Mesenchymal stem cell (in vitro differentiated cells and primary cell): Measurements from ENCODE around the gene RTBDN.

Experiments
- DNase-seq: peaks from one replicate; pipeline ENCODE4 v3.0.0-alpha.2; 2013
- H2AFZ ChIP-seq: one replicate; pipeline ENCODE4 v1.6.1; 2013; ENCODE audit warnings: low read depth, mild to moderate bottlenecking, control low read depth, inconsistent platforms, low read length, moderate library complexity
- H2AK5ac ChIP-seq: 2 replicates; pipeline ENCODE4 v1.6.1; 2013; ENCODE audit warnings: low read length, moderate library complexity, mild to moderate bottlenecking, inconsistent platforms; ENCODE audit not compliant: severe bottlenecking
- H2BK120ac ChIP-seq: one replicate; pipeline ENCODE4 v1.6.1; 2013; ENCODE audit warnings: low read depth, mild to moderate bottlenecking, inconsistent platforms, low read length, moderate library complexity
- H2BK12ac ChIP-seq, 2 experiments: one replicate each; pipeline ENCODE4 v1.6.1; 2013; ENCODE audit warnings: inconsistent platforms in 2 of 2, low read length in 2 of 2, mild to moderate bottlenecking in 2 of 2, moderate library complexity in 2 of 2, control low read depth in 1 of 2
- H2BK15ac ChIP-seq: one replicate; pipeline ENCODE4 v1.6.1; 2013; ENCODE audit warnings: mild to moderate bottlenecking, low read depth, inconsistent platforms; ENCODE audit not compliant: poor library complexity, severe bottlenecking
- H2BK5ac ChIP-seq: 2 replicates; pipeline ENCODE4 v1.6.1; 2013; ENCODE audit warnings: low read depth, mild to moderate bottlenecking, low read length, control low read depth, inconsistent platforms; ENCODE audit not compliant: poor library complexity, severe bottlenecking
- H3K14ac ChIP-seq, 2 experiments: one replicate each; pipeline ENCODE4 v1.6.1; 2013; ENCODE audit warnings: inconsistent platforms in 2 of 2, low read length in 2 of 2, control low read depth in 1 of 2, mild to moderate bottlenecking in 1 of 2, moderate library complexity in 1 of 2
- H3K18ac ChIP-seq, 2 experiments: one replicate each; pipeline ENCODE4 v1.6.1; 2013; ENCODE audit warnings: inconsistent platforms in 2 of 2, low read length in 2 of 2, control low read depth in 1 of 2, low read depth in 1 of 2, mild to moderate bottlenecking in 1 of 2
- H3K23ac ChIP-seq, 2 experiments: one replicate each; pipeline ENCODE4 v1.6.1; 2013; ENCODE audit warnings: inconsistent platforms in 2 of 2, low read length in 2 of 2, mild to moderate bottlenecking in 2 of 2, moderate library complexity in 2 of 2, control low read depth in 1 of 2
- H3K27ac ChIP-seq: 2 replicates; pipeline ENCODE4 v1.5.1; 2013; ENCODE audit warnings: mild to moderate bottlenecking, moderate library complexity, low read length, control low read depth, inconsistent platforms; ENCODE audit not compliant: poor library complexity, severe bottlenecking
- H3K27me3 ChIP-seq, 2 experiments: 2 replicates each; pipeline versions ENCODE4 v1.6.1 to v1.7.0; 2013; ENCODE audit warnings: low read length in 2 of 2, mild to moderate bottlenecking in 2 of 2, moderate library complexity in 2 of 2, control low read depth in 1 of 2, inconsistent platforms in 1 of 2; ENCODE audit not compliant: control insufficient read depth in 1 of 2, insufficient read depth in 1 of 2
- H3K36me3 ChIP-seq, 2 experiments: 2 replicates each; pipeline versions ENCODE4 v1.6.1 to v1.7.0; 2013; ENCODE audit warnings: low read length in 2 of 2, control low read depth in 1 of 2, inconsistent platforms in 1 of 2, low read depth in 1 of 2, mild to moderate bottlenecking in 1 of 2; ENCODE audit not compliant: insufficient read depth in 2 of 2, control insufficient read depth in 1 of 2
- H3K4ac ChIP-seq, 2 experiments: one replicate each; pipeline ENCODE4 v1.6.1; 2013; ENCODE audit warnings: inconsistent platforms in 2 of 2, low read length in 2 of 2, mild to moderate bottlenecking in 2 of 2, moderate library complexity in 2 of 2, control low read depth in 1 of 2, low read depth in 1 of 2
- H3K4me1 ChIP-seq: 2 replicates; pipeline ENCODE4 v1.6.1; 2013; ENCODE audit warnings: low read depth, low read length, control low read depth; ENCODE audit not compliant: control insufficient read depth, insufficient read depth
- H3K4me2 ChIP-seq: 2 replicates; pipeline ENCODE4 v1.6.1; 2013; ENCODE audit warnings: low read length, mild to moderate bottlenecking, inconsistent platforms; ENCODE audit not compliant: poor library complexity, severe bottlenecking
- H3K4me3 ChIP-seq, 2 experiments: 2 replicates each; pipeline versions ENCODE4 v1.5.1 to v1.7.0; 2013; ENCODE audit warnings: low read length in 2 of 2, mild to moderate bottlenecking in 2 of 2, control low read depth in 1 of 2, low read depth in 1 of 2; ENCODE audit not compliant: insufficient read depth in 1 of 2
- H3K79me1 ChIP-seq: replicated peaks from 2 replicates; pipeline ENCODE4 v1.6.1; 2013; ENCODE audit warnings: mild to moderate bottlenecking, control low read depth, low read length, inconsistent platforms; ENCODE audit not compliant: poor library complexity, severe bottlenecking
- H3K9ac ChIP-seq: 2 replicates; pipeline ENCODE4 v1.7.0; 2013; ENCODE audit warnings: mild to moderate bottlenecking, low read length, moderate library complexity
- H3K9me3 ChIP-seq: 2 replicates; pipeline ENCODE4 v1.7.0; 2013; ENCODE audit warnings: mild to moderate bottlenecking, low read length; ENCODE audit not compliant: control insufficient read depth
- H4K8ac ChIP-seq: one replicate; pipeline ENCODE4 v1.6.1; 2013; ENCODE audit warnings: inconsistent platforms, mild to moderate bottlenecking, low read length, moderate library complexity
- H4K91ac ChIP-seq: one replicate; pipeline ENCODE4 v1.6.1; 2013; ENCODE audit warnings: mild to moderate bottlenecking, low read length, inconsistent platforms
- WGBS: methylation state at CpG from one replicate; pipeline ENCODE4 v1.1.7; 2013; ENCODE audit warnings: mixed read lengths; 5-methylcytosine and 5-hydroxymethylcytosine counted together

The RTBDN gene

GRCh38 chr19:12837225-12837624 is 2.8 kb upstream of the RTBDN start:
- Histone ChIP-seq H3K23ac (no peak overlapping the region), H2AFZ (no peak overlapping the region), H3K18ac (no peak overlapping the region), H3K27ac (no peak overlapping the region), H3K4me1 (peaks cover 32% of the 10 kb centered on the region), H2BK12ac (no peak overlapping the region), H3K9ac (no peak overlapping the region), H2BK120ac (no peak overlapping the region), H3K36me3 (no peaks in the 10 kb centered on the region), H3K14ac (no peak overlapping the region), H4K91ac (no peak overlapping the region), H3K27me3 (peaks cover 90 to 93% of the 10 kb centered on the region in 2 experiments), H3K4ac (no peak overlapping the region), H4K8ac (no peak overlapping the region), H3K79me1 (no peaks in the 10 kb centered on the region), H2AK5ac (no peak overlapping the region), H3K4me3 (no peak overlapping the region), H3K9me3 (no peaks in the 10 kb centered on the region), H3K4me2 (no peak overlapping the region), H2BK5ac (no peak overlapping the region), H2BK15ac (no peak overlapping the region)
- WGBS = 58% methylated on average over 4 of the region's 4 CpGs
- no peak for DNase-seq

- H3K79me1 ChIP-seq = no peaks in the 10 kb centered on the region
- no peak overlapping the region for H3K23ac ChIP-seq
- H2BK15ac ChIP-seq = no peak overlapping the region
- no peak overlapping the region for H2AK5ac ChIP-seq
- H3K4me3 ChIP-seq = no peak overlapping the region
- H3K18ac ChIP-seq = no peak overlapping the region
- no peak overlapping the region for H3K9ac ChIP-seq
- no peak overlapping the region for H3K4me2 ChIP-seq
- H2BK5ac ChIP-seq = no peak overlapping the region
- no peak overlapping the region for H4K8ac ChIP-seq
- H2AFZ ChIP-seq = no peak overlapping the region
- no peak for DNase-seq
- H3K27me3 ChIP-seq = peaks cover 91 to 95% of the 10 kb centered on the region in 2 experiments
- H3K4me1 ChIP-seq = peaks cover 33% of the 10 kb centered on the region
- no peak overlapping the region for H2BK12ac ChIP-seq
- 19% methylated on average over 6 of the region's 6 CpGs for WGBS
- no peaks in the 10 kb centered on the region for H3K9me3 ChIP-seq
- no peak overlapping the region for H2BK120ac ChIP-seq
- H3K27ac ChIP-seq = no peak overlapping the region
- H3K14ac ChIP-seq = no peak overlapping the region
- no peak overlapping the region for H3K4ac ChIP-seq
- H3K36me3 ChIP-seq = no peaks in the 10 kb centered on the region
- no peak overlapping the region for H4K91ac ChIP-seq
Measured at GRCh38 chr19:12836529-12836863, 2.1 kb upstream of the RTBDN start.

- Histone ChIP-seq H3K4me1 (peaks cover 29% of the 10 kb centered on the region), H2AFZ (no peak overlapping the region), H3K9me3 (no peaks in the 10 kb centered on the region), H4K91ac (no peak overlapping the region), H2BK5ac (no peak overlapping the region), H4K8ac (no peak overlapping the region), H3K27me3 (peaks cover 91 to 95% of the 10 kb centered on the region in 2 experiments), H3K4me2 (no peak overlapping the region), H3K9ac (no peak overlapping the region), H3K14ac (no peak overlapping the region), H2AK5ac (no peak overlapping the region), H3K79me1 (no peaks in the 10 kb centered on the region), H3K4me3 (peak overlapping the region in 1 of 2 experiments; percentile 31), H2BK12ac (no peak overlapping the region), H2BK120ac (no peak overlapping the region), H3K4ac (no peak overlapping the region), H3K18ac (no peak overlapping the region), H3K23ac (no peak overlapping the region), H3K36me3 (no peaks in the 10 kb centered on the region), H3K27ac (no peak overlapping the region), H2BK15ac (no peak overlapping the region)
- no peak for DNase-seq
- 19% methylated on average over 38 of the region's 39 CpGs for WGBS
Measured at GRCh38 chr19:12834976-12835757, 788 bp upstream of the RTBDN start.

GRCh38 chr19:12833738-12834565 is 427 bp downstream of the RTBDN start:
- H2BK15ac ChIP-seq = no peak overlapping the region
- peak overlapping the region in 1 of 2 experiments; percentile 11 for H3K14ac ChIP-seq
- H3K4ac ChIP-seq = no peak overlapping the region
- H2AK5ac ChIP-seq = no peak overlapping the region
- no peak overlapping the region for H2BK120ac ChIP-seq
- peak overlapping the region; percentile 87 for H3K4me2 ChIP-seq
- no peak overlapping the region for H3K18ac ChIP-seq
- H2AFZ ChIP-seq = no peak overlapping the region
- H4K91ac ChIP-seq = no peak overlapping the region
- no peaks in the 10 kb centered on the region for H3K36me3 ChIP-seq
- DNase-seq = no peak
- no peak overlapping the region for H2BK5ac ChIP-seq
- H3K9me3 ChIP-seq = no peaks in the 10 kb centered on the region
- H3K4me1 ChIP-seq = peaks cover 29% of the 10 kb centered on the region
- H3K4me3 ChIP-seq = peak overlapping the region in 1 of 2 experiments; percentile 53
- H3K27ac ChIP-seq = no peak overlapping the region
- H3K79me1 ChIP-seq = no peaks in the 10 kb centered on the region
- WGBS = 1% methylated on average over 36 of the region's 87 CpGs
- no peak overlapping the region for H4K8ac ChIP-seq
- H2BK12ac ChIP-seq = no peak overlapping the region
- peaks cover 90 to 94% of the 10 kb centered on the region in 2 experiments for H3K27me3 ChIP-seq
- H3K9ac ChIP-seq = no peak overlapping the region
- no peak overlapping the region for H3K23ac ChIP-seq
